NCI-H146 (cell line): Measurements from ENCODE around the gene SETD5.
A peak's percentile ranks its signal among the peaks of the same experiment; 100 is the strongest.
"Not testable (repeated sequence)": the region's sequence is repeated elsewhere in the genome, so short reads cannot be mapped to it uniquely, and the experiment has no call there.

ENCODE experiments used
- DNase-seq: peaks from one replicate; lab custom pipeline; 2025; lab: John Stamatoyannopoulos, UW

The SETD5 gene

GRCh38 chr3:9467451-9467850 lies 70.0 kb downstream of the SETD5 start:
- DNase-seq = no peak

DNA sequence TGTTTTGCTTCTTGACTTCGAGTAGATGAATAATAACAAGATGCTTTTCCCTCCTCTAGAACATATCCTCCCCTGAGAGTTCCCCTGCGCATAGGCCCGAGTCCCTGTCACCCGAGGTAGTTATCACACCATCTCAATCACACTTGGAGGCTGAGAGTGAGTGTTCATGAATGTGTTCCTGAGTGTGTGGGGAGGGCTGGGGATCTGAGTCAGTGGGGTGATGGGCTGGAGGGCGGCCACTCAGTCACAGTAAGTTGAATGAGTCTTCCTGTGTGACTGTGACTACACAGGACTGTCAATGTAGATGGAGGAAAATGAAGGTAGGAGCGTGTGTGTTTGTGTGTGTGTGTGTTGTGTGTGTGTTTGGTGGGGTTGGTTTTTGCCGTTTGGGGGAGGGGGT lies 71.0 kb downstream of the SETD5 start:
- no peak for DNase-seq

GRCh38 chr3:9469986-9470385 lies 72.6 kb downstream of the SETD5 start:
- DNase-seq = no peak

DNA sequence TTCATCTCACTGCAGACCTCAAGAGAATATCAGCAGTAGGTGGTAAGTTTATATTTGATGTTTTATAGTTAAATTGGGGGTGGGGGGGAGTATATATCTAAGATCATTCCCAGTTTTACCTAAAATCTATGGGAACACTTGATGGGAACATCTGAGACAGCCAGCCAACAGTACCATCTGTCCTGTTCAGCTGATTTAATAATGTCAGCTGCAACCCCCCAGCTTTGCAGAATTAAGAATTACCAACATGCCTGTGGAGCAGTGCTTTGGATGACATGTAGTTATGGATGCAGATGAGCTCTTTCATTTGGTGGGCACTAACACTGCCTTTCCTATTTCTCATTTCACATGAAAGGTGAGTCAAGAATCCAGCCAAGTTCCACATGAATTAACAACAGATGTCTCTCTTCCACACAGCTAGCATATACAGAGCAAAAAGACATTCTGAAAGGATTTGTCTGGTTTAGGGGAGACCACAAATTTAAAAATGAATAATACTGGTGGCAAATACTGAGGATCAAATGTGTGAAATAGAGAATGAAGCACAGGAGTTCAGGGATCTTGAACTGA lies 76.2 kb downstream of the SETD5 start:
- no peak for DNase-seq

- no peak for DNase-seq
These were observed 77.1 kb downstream of the SETD5 start for GRCh38 chr3:9474482-9474881.

DNA sequence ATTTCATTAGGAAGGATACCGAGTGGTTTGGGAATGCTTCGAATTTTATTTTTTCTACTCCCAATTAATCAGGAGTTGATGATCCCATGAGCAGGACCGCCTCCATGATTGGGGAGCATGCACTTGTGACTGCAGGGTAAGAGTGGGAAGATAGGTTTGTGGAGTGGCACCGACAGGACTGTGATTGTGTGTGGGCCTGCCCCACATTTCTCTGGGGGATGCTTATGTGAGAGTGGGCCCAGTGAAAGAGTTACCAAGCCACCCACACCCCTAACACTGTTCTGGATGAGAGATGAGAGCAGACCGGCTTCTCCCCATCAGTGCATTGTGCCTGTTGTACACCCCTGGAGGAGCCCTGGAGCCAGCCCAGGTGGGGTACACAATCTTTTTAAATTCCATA lies 79.5 kb downstream of the SETD5 start:
- no peak for DNase-seq

DNA sequence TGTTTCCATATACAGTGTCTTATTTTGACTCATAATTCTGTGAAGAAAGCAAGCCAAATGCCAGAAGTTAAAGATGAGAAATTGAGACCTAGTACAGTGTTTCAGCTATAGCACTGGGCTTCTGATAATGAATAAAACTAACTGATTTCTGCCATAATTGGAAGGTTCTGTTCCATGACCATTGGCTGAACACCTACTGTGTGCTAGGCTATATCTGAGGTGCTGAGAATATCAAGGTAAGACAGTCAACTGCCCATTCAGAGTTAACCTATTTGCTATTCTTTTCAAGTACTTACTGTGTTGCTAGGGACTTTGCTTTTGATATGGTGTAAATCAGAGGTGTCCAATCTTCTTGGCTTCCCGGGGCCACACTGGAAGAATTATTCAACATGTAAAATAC lies 82.8 kb downstream of the SETD5 start:
- no peak for DNase-seq

DNA sequence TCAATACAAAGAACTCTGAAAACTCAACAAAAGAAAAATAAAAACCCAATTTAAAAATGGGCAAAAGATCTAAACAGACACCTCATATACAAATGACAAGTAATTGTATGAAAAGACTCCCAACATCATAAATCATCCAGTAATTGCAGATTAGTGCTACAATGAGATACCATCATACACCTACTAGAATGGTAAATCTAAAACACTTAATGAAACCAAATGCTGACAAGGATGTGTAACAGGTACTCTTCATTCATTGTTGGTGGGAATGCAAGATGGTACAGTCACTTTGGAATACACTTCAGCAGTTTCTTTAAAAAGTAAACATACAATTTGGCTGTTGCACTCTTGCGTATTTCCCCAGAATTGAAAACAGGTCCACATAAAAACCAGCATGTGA lies 87.8 kb downstream of the SETD5 start:
- no peak for DNase-seq

GRCh38 chr3:9491506-9491905 lies 94.1 kb downstream of the SETD5 start:
- DNase-seq = no peak

GRCh38 chr3:9494036-9494435 lies 96.6 kb downstream of the SETD5 start:
- DNase-seq = not testable (repeated sequence)

GRCh38 chr3:9496893-9497292 lies 99.5 kb downstream of the SETD5 start:
- DNase-seq = no peak

DNA sequence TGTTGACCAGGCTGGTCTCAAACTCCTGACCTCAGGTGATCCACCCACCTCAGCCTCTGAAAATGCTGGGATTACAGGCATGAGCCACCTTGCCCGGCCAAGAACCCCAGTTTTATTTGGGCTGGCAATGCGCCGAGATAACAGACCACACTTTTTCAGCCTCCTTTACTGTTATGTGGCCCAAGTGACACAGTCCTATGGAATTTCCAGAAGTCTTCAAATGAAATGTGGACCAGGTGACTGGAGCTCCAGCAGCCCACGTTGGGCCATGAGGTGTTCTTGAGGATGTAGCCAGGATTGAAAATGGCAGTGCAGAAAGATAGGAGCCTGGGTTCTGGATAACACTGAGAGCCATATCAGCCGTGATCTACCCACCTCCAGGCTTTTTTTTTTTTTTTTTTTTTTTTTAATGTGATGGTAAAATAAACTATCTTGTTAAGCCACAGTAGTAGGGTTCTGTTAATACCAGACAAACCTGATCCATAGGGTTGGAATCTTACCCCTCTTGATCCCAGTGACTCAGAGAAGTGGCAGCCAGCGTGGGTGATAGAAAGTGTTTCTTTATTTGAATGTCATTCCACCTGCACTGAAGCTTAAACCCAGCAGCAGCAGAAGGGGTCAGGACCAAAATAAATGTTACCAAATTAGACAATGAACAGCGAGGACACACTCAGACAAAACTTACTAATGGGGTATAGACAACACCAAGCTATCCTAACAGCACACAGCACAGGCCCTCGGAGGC lies 100.6 kb downstream of the SETD5 start:
- DNase-seq = no peak

GRCh38 chr3:9498781-9499180 lies 101.4 kb downstream of the SETD5 start:
- no peak for DNase-seq

DNA sequence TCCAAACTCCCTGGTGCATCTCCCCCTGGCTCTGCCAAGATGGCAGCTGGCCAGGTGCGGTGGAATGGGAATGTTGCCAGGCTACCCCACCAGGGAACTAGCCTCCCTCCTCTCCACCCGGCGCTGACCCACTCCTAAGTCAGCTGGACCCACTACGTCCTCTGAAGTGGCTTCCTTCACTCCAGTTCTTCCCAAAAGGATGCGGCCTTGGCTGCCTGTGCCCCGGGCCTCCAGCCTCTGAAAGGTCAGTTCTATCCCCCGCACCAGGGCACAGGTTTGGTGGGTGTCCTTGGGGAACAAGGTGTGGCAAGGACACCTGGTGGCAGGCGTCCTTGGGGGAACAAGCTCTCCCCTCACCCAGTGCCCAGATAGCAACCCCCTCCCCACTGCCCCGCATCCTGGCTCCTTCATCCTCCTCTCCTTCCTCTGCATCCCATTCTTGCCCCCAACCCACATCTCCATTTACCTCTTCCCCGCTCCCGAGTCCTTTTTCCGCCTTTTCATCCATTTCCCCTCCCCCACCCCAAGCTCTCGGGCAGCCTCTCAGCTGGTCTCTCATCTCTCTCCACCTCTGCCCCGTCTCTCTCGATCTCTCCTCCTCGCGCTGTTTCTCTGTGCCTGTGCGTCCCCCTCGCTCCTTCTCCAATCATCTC lies 102.2 kb downstream of the SETD5 start:
- DNase-seq = no peak

DNA sequence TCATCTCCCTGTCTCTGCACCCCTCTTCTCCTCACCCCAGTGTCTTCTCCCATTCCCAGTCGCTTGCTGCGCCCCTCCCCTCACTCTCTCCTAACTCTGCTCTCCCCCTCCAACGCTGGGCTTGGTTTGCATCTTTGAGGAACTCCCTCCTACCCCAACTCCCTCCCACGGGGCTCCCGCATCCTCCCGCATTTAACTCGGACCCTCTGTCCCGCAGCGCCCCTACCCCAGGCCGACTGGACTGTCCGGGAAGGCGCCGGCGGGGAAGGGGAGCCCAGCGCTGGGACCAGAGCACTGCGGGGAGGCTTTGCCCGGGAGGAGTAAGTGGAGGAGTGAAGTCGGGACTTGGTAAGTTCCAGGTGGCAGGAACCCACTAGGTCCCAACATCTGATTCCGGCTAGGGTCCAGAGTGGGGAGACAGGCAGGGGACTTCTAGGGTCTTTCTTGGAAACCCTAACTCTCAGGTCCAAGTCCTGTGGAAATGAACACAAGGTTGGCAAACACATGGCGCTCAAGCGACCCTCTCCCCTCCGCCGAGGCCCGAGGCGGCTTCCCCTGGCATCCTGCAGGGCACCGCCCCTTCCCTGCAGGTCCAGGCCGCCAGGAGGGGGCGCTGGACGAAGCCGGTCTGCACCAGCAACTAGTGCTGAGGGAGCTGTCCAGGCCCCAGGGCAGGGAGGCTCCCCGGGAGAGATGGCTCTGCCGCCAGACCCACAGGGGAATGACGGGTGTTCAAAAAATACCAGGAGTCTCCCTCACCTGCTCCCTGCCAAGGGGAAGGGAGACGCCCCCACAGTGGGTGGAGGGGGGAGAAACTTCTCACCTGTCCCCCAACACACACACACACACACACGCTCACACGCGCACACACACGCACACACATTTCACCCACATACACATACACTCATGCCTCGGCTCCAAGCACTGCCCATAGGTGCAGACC lies 103.0 kb downstream of the SETD5 start:
- DNase-seq = peak; percentile 40

GRCh38 chr3:9501226-9501625 lies 103.8 kb downstream of the SETD5 start:
- DNase-seq = no peak

DNA sequence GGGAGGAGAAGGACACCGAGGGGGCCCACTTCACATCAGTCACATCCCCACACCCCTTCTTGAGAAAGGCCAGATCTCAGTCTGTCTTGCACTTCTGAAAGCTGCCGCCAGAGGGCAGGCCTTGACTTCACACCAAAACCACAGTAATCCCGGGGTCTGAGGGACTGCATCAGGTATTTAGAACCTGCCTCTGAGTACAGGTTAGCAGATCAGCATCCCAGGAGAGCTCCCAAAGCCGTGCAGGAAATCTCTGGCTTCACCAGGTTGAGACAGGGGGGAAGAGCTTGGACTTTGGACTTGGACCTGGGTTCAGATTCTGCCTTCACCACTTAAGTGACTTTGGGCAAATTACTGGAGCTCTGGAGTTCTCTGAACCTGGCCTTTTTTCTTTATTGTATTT lies 105.9 kb downstream of the SETD5 start:
- DNase-seq = peak; percentile 63

DNA sequence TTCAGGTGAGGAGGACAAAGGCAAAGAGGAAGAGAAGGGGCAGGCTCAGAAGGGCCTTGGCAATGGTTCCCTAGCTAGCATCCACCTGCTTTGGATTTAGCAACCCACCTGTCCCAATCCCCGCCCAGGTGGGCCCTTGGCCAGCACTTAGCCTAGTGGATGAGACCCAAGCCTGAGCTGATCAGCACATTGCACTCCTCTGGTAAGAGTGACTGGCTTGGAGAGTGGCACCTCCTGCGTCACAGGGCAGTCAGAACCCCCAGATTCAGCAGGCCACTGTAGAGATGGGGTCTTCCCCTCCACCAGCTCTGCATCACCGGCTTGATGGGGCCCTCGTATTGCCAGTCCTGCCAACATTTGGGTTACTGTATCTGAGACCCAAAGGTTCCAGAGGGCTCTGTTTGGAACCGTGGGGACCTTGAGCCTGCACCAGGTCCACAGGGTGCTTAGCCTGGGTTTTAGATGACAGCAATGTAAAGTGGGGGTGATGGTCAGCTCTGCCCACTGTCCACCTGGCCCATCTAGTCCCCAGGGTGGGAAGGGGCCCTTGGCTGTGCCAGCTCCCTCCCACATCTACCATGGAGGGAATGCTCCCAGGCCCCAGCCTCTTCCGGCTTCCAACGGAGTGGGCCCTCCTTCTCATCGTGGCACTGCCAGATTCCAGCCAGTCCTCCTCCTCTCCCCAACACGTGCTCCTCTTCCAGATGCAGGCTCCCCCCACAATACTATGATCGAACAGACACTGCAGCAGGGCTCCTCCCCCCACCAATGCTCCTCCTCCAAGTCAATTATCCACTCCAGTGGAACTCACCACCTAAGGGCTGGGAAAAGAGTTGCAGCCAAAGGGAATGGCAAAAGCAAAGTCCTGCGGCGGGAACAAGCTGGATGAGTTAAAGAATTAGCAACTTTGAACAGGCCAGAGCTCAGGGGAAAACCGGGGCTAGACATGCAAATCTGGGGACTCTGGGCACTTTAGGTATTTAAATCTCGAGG lies 110.5 kb downstream of the SETD5 start:
- no peak for DNase-seq

GRCh38 chr3:9508781-9509180 lies 111.4 kb downstream of the SETD5 start:
- peak; percentile 22 for DNase-seq

GRCh38 chr3:9512456-9513045 lies 115.1 kb downstream of the SETD5 start:
- DNase-seq = no peak

GRCh38 chr3:9514306-9514705 lies 116.9 kb downstream of the SETD5 start:
- DNase-seq = no peak
